Ovary (tissue), 3 donors: Measurements from ENCODE around the gene IFT74.

ENCODE experiments used
- EP300 ChIP-seq: sonication (generic); formaldehyde crosslinking; IDR thresholded peaks from one replicate; pipeline ENCODE4 v1.6.1; 2017; ENCODE audit warnings: antibody characterized with exemption
- TF ChIP-seq, protein P1 (sequence below), 3 donors: fragments of 450-650 bp in 2 of 3; fragments of 200-600 bp in 1 of 3; IDR thresholded peaks; one replicate each; pipeline versions ENCODE4 v1.5.1 to v1.8.0; 2016 to 2022; ENCODE audit warnings: antibody characterized with exemption in 3 of 3, mild to moderate bottlenecking in 1 of 3
- donor health status: DM: no; HTN: no; CAD: no.

DNA sequence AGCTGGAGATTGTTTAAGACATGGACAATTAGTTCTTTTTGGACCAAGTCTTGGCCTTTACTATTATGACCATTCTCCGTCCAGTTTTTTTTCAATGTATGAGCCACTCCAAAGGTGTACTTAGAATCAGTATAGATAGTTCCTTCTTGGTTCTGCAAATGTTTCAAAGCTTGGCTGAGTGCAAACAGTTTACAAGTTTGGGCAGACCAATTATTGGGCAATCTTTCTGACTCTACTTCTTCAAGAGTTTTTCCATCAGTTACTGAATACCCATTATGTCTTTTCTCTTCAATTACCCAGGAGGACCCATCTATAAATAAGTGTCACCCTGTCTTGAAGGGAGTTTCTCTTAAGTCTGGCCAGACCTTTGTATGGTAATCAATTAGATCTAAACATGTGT is 15.5 kb downstream of the IFT74 start:
- TF ChIP-seq, protein P1, sequence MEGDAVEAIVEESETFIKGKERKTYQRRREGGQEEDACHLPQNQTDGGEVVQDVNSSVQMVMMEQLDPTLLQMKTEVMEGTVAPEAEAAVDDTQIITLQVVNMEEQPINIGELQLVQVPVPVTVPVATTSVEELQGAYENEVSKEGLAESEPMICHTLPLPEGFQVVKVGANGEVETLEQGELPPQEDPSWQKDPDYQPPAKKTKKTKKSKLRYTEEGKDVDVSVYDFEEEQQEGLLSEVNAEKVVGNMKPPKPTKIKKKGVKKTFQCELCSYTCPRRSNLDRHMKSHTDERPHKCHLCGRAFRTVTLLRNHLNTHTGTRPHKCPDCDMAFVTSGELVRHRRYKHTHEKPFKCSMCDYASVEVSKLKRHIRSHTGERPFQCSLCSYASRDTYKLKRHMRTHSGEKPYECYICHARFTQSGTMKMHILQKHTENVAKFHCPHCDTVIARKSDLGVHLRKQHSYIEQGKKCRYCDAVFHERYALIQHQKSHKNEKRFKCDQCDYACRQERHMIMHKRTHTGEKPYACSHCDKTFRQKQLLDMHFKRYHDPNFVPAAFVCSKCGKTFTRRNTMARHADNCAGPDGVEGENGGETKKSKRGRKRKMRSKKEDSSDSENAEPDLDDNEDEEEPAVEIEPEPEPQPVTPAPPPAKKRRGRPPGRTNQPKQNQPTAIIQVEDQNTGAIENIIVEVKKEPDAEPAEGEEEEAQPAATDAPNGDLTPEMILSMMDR (IDR thresholded peaks at IDR 0.05) = no peak
- TF ChIP-seq EP300 = no peak
